Measurements from ENCODE around the gene LZTS2. TPM values are rescaled to one million over a fixed set of nuclear protein-coding genes. Genes with fewer than 3 reads are reported as not detected.
A peak's percentile ranks its signal among the peaks of the same experiment; 100 is the strongest.

Gene LZTS2
- total RNA-seq, 1 experiment from 2014 or later = 69.1 TPM

GRCh38 chr10:101047268-101047667 is 47.7 kb downstream of the LZTS2 start:
- Histone ChIP-seq H3K79me2 (ENCODE audit: insufficient read depth, low read length) (no peaks in the 10 kb centered on the region), H4K20me1 (ENCODE audit: control insufficient read depth, insufficient read depth, insufficient read length) (peaks cover 5% of the 10 kb centered on the region), H2BK15ac (ENCODE audit: low read depth, low read length) (no peak overlapping the region), H3K4me1 (ENCODE audit: insufficient read depth, low read length) (peaks cover 7% of the 10 kb centered on the region; the same call in 1 of the 2 replicates), H4K5ac (ENCODE audit: insufficient read length, low read depth, low read length) (no peak overlapping the region), H3K14ac (ENCODE audit: insufficient read depth, low read length) (no peak overlapping the region), H3K23ac (ENCODE audit: insufficient read length, low read depth, low read length) (no peak overlapping the region), H3T11ph (ENCODE audit: low read length) (no peak overlapping the region), H4K8ac (replicated peaks; ENCODE audit: insufficient read length, low read depth, low read length) (no peak overlapping the region), H4K91ac (ENCODE audit: insufficient read length, low read depth, low read length) (no peak overlapping the region), H3K4me2 (ENCODE audit: insufficient read depth, insufficient read length, low read length) (peak overlapping the region; percentile 63), H3K27ac (ENCODE audit: insufficient read length, low read depth, low read length) (no peak overlapping the region), H3K9ac (ENCODE audit: extremely low read depth, insufficient read length, low read length) (no peak overlapping the region), H2AFZ (ENCODE audit: low read length) (no peak overlapping the region), H3K9me3 (ENCODE audit: control insufficient read depth, low read depth, low read length) (no peaks in the 10 kb centered on the region), H2BK5ac (ENCODE audit: insufficient read length, low read length) (no peak overlapping the region), H2BK20ac (ENCODE audit: low read depth, low read length, poor library complexity, severe bottlenecking) (no peak overlapping the region), H3K4ac (ENCODE audit: low read depth, low read length) (no peak overlapping the region), H2AK5ac (ENCODE audit: insufficient read length, low read length) (no peak overlapping the region), H3K79me1 (ENCODE audit: insufficient read depth, low read depth, low read length, poor library complexity, severe bottlenecking) (no peaks in the 10 kb centered on the region), H3K27me3 (ENCODE audit: insufficient read depth, low read length) (peaks cover 55% of the 10 kb centered on the region), H3K23me2 (ENCODE audit: insufficient read length, low read depth, low read length, poor library complexity, severe bottlenecking) (peaks cover 20% of the 10 kb centered on the region), H2BK12ac (ENCODE audit: insufficient read length, low read depth, low read length) (no peak overlapping the region), H2BK120ac (ENCODE audit: low read depth, low read length, poor library complexity, severe bottlenecking) (no peak overlapping the region), H3K18ac (ENCODE audit: insufficient read length, low read depth, low read length) (no peak overlapping the region), H3K56ac (ENCODE audit: insufficient read length, low read depth, low read length) (no peak overlapping the region)
- Mint-ChIP-seq H3K27me3 (ENCODE audit: low read depth) (peaks cover 82% of the 10 kb centered on the region), H3K9me3 (peaks cover 0 to 3% of the 10 kb centered on the region in 2 experiments; a peak in 1 of 5 replicates), H3K27ac (peak overlapping the region in 1 of 3 experiments; percentile 72; a peak in 1 of 7 replicates), H3K4me1 (peaks cover 46 to 52% of the 10 kb centered on the region in 2 experiments), H3K36me3 (ENCODE audit: insufficient read depth in 1 of 3, low read depth in 3 of 3) (peaks cover 0 to 3% (median 0%) of the 10 kb centered on the region in 3 experiments; a peak in 2 of 7 replicates), H3K4me3 (peak overlapping the region in 1 of 2 experiments; percentile 65; a peak in 4 of 5 replicates)
- no peak for TF ChIP-seq CTCF (conservative IDR thresholded peaks at IDR 0.05)
- no peak for DNase-seq
- no CpG with 5 or more reads among the region's 16 CpGs for WGBS (ENCODE audit: extremely low coverage, insufficient read length, low lambda C conversion rate)
